Tibial artery (tissue), 4 donors: Measurements from ENCODE around the gene FAM227B.

Experiments used
- DNase-seq, 2 donors: peaks; one replicate each; pipeline ENCODE4 v3.0.0-alpha.2; 2019
- H3K27ac ChIP-seq, 2 donors: fragments of 200-600 bp; sonication (generic) in 1 of 2; 1 replicate in 1 of 2; 2 replicates in 1 of 2; pipeline ENCODE4 v1.5.1; 2018 to 2019; ENCODE audit warnings: mild to moderate bottlenecking in 1 of 2
- H3K27me3 ChIP-seq, 2 donors: fragments of 200-600 bp; sonication (generic) in 1 of 2; one replicate each; pipeline versions ENCODE4 v1.5.1 to v1.6.0; 2016 to 2019
- H3K36me3 ChIP-seq, 3 donors: fragments of 200-600 bp; sonication (generic) in 2 of 3; one replicate each; pipeline ENCODE4 v1.5.1; 2016 to 2019; ENCODE audit warnings: mild to moderate bottlenecking in 2 of 3
- H3K4me1 ChIP-seq, 4 donors: fragments of 200-600 bp; sonication (generic) in 2 of 4; 1 replicate in 3 of 4; 2 replicates in 1 of 4; pipeline ENCODE4 v1.5.1; 2016 to 2019
- H3K4me3 ChIP-seq, 2 donors: fragments of 200-600 bp; sonication (generic) in 1 of 2; 1 replicate in 1 of 2; 2 replicates in 1 of 2; pipeline ENCODE4 v1.5.1; 2018 to 2019; ENCODE audit warnings: mild to moderate bottlenecking in 2 of 2
- H3K9me3 ChIP-seq, 3 donors: fragments of 200-600 bp; sonication (generic) in 1 of 3; one replicate each; pipeline ENCODE4 v1.5.1; 2016 to 2019
- intact Hi-C: fragments of 100-400 bp; cut with DNase I; formaldehyde crosslinking; loops from one replicate; pipeline ENCODE4 v1.15.0; 2023; ENCODE audit warnings: low total_unique reads
- TF ChIP-seq, protein P1 (sequence below), 2 experiments: fragments of 200-600 bp in 1 of 2; fragments of 450-650 bp in 1 of 2; IDR thresholded peaks; one replicate each; pipeline ENCODE4 v1.5.1; 2017 to 2019; ENCODE audit warnings: antibody characterized with exemption in 2 of 2, mild to moderate bottlenecking in 1 of 2, moderate library complexity in 1 of 2

Gene FAM227B

DNA sequence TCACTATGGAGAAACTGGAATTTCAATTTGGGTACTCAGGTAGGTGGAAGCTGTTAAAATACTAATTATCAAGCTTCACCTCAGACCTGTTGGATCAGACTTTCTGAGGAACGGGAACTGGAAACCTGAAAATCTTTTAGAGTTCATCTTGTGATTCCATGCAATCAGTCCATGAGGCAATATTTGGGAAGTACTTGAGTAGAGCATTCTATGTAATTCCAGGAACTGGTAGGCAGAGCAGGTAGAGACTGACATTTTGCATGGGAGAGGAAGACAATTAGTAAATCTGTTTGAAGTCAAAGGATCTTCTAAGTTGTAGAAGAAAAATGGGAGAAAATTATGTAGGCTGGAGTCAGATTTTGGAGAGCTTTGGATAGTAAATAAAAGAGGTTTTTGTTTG is 154.5 kb downstream of the FAM227B start:
- Histone ChIP-seq H3K27ac (no peak overlapping the region), H3K4me3 (no peak overlapping the region), H3K9me3 (no peaks in the 10 kb centered on the region), H3K36me3 (no peaks in the 10 kb centered on the region), H3K4me1 (peaks cover 0 to 13% (median 3%) of the 10 kb centered on the region in 4 donors), H3K27me3 (no peaks in the 10 kb centered on the region)
- intact Hi-C loops, result no loop called here
- no peak for DNase-seq
- TF ChIP-seq, protein P1, sequence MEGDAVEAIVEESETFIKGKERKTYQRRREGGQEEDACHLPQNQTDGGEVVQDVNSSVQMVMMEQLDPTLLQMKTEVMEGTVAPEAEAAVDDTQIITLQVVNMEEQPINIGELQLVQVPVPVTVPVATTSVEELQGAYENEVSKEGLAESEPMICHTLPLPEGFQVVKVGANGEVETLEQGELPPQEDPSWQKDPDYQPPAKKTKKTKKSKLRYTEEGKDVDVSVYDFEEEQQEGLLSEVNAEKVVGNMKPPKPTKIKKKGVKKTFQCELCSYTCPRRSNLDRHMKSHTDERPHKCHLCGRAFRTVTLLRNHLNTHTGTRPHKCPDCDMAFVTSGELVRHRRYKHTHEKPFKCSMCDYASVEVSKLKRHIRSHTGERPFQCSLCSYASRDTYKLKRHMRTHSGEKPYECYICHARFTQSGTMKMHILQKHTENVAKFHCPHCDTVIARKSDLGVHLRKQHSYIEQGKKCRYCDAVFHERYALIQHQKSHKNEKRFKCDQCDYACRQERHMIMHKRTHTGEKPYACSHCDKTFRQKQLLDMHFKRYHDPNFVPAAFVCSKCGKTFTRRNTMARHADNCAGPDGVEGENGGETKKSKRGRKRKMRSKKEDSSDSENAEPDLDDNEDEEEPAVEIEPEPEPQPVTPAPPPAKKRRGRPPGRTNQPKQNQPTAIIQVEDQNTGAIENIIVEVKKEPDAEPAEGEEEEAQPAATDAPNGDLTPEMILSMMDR (IDR thresholded peaks at IDR 0.05), result no peak

DNA sequence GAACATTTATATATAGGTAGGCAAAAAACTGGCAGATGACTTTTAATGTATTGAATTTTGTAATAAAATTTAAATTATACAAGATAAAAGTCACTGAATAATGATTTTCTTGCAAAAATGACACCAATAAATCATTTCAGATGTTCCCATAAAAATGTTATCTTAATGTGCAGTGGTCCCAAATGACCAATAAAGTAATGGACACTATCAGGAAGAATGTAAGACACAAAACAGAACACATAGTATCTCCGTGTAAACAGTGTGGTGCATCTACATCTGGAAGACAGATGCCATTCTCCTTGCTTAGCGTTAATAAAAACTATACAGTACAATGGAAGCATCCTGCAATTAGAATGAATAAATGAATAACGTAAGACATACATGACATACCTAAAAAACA is 156.1 kb downstream of the FAM227B start:
- Histone ChIP-seq H3K4me1 (peaks cover 0 to 13% (median 3%) of the 10 kb centered on the region in 4 donors), H3K9me3 (no peaks in the 10 kb centered on the region), H3K4me3 (no peak overlapping the region), H3K36me3 (no peaks in the 10 kb centered on the region), H3K27ac (no peak overlapping the region), H3K27me3 (no peaks in the 10 kb centered on the region)
- intact Hi-C loops, result no loop called here
- DNase-seq, result no peak
- TF ChIP-seq, protein P1 (IDR thresholded peaks at IDR 0.05), result no peak

DNA sequence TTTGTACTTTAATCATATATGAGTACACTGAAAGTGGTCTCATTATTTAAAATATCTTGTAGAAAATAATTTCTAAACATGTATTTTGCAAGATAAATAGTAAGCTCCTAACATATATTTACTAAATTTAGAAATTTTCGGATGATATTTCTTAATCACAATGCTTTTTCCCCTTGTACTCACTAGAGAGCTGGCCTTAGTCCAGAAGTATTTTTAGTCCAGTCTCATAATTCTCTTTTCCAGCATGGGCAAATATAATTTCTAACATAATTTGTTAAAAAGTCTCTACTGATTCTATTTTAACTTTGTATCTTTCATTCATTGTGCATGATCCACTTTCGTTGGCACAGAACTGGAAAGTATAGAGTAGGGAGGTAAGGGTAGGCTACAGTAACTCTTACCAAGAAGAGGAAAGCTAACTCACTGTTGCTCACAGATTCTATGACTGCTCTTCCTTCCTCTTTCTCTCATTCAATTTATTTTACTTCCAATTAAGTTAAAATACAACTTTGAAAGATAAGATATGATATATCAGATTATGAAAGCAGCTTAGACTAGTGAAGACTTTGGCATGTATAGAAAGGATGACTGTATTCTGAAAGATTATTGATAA is 158.3 kb downstream of the FAM227B start:
- TF ChIP-seq, protein P1 (IDR thresholded peaks at IDR 0.05), result no peak
- Histone ChIP-seq H3K36me3 (no peaks in the 10 kb centered on the region), H3K9me3 (no peaks in the 10 kb centered on the region), H3K4me1 (peaks cover 0 to 23% (median 3%) of the 10 kb centered on the region in 4 donors), H3K27ac (no peak overlapping the region), H3K27me3 (no peaks in the 10 kb centered on the region), H3K4me3 (no peak overlapping the region)
- DNase-seq, result no peak
- intact Hi-C loops, result no loop called here

DNA sequence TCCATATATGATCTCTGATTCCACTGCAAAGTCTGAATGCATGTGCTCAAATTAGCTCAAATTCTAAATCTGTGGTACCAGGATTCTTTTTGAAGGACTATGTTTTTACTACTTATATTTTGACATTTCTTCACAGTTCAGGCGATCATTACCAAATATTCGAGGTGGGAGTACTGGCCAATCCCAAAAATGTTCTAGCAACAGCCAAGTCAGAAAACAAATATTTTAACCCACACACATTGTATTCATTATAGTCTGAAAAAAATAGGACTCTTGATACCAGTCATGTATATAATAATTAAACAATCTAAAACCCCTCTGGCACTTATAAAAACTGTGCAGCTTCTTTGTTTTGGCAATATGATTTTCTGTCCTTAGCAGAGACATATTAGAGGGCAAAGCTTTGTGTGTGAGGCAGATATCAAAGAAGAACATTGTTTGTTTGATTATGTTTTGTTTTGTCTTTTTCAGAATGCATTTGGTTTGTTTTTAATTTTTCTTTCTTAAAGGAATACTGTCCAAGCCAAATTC is 160.1 kb downstream of the FAM227B start:
- Histone ChIP-seq H3K4me3 (no peak overlapping the region), H3K9me3 (no peaks in the 10 kb centered on the region), H3K36me3 (no peaks in the 10 kb centered on the region), H3K27ac (no peak overlapping the region), H3K4me1 (peaks cover 0 to 23% (median 3%) of the 10 kb centered on the region in 4 donors), H3K27me3 (no peaks in the 10 kb centered on the region)
- TF ChIP-seq, protein P1 (IDR thresholded peaks at IDR 0.05), result no peak
- no peak for DNase-seq
- intact Hi-C loops, result no loop called here

DNA sequence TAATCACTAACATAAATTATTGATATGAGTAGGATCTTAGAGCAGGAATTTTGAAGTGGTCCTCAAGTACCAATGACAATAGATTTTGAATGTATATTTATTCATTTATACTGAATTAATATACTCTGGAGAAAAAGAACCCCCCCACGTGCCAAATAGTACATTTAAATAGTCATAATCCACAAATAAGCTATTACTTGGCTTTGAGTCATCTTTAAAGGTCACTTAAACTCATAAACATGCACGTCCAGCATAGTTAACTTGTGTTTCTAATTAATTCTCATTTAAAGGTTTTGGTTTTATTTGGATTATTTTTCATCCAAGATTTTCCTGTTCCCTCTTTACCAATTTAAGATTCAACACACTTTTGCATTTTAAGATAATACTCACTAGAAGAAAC is 162.5 kb downstream of the FAM227B start:
- intact Hi-C loops, result no loop called here
- H3K4me3 ChIP-seq, result no peak overlapping the region
- no peak for DNase-seq
- H3K9me3 ChIP-seq, result no peaks in the 10 kb centered on the region
- TF ChIP-seq, protein P1 (IDR thresholded peaks at IDR 0.05), result no peak
- H3K36me3 ChIP-seq, result no peaks in the 10 kb centered on the region
- H3K27ac ChIP-seq, result no peak overlapping the region
- H3K27me3 ChIP-seq, result no peaks in the 10 kb centered on the region
- peaks cover 0 to 23% (median 3%) of the 10 kb centered on the region in 4 donors for H3K4me1 ChIP-seq
